Endodermal cell (in vitro differentiated cells): ENCODE results near the gene TCF12. TPM values are rescaled to one million over a fixed set of nuclear protein-coding genes. Genes with fewer than 3 reads are reported as not detected.
"Not testable (repeated sequence)": the region's sequence is repeated elsewhere in the genome, so short reads cannot be mapped to it uniquely, and the experiment has no call there.

Source experiments
- DNase-seq: peaks from one replicate; pipeline ENCODE4 v3.0.0-alpha.2; 2017
- H3K27ac ChIP-seq: 2 replicates; pipeline ENCODE4 v1.5.1; 2013; ENCODE audit warnings: mild to moderate bottlenecking, low read depth, low read length, moderate library complexity
- H3K27me3 ChIP-seq: 2 replicates; pipeline ENCODE4 v1.6.1; 2013; ENCODE audit warnings: mild to moderate bottlenecking, low read length, moderate library complexity; ENCODE audit not compliant: insufficient read depth, control insufficient read depth, poor library complexity, severe bottlenecking
- H3K36me3 ChIP-seq: 2 replicates; pipeline ENCODE4 v1.7.0; 2013; ENCODE audit warnings: mild to moderate bottlenecking, low read length, moderate library complexity; ENCODE audit not compliant: control insufficient read depth, insufficient read depth
- H3K4me1 ChIP-seq: one replicate; pipeline ENCODE4 v1.7.0; 2013; ENCODE audit warnings: low read length; ENCODE audit not compliant: control insufficient read depth, insufficient read depth
- H3K4me3 ChIP-seq: 2 replicates; pipeline ENCODE4 v1.5.1; 2013; ENCODE audit warnings: mild to moderate bottlenecking, low read length, moderate library complexity
- H3K9ac ChIP-seq: 2 replicates; pipeline ENCODE4 v1.6.1; 2013; ENCODE audit warnings: mild to moderate bottlenecking, low read length, moderate library complexity; ENCODE audit not compliant: poor library complexity, severe bottlenecking; ENCODE audit errors: extremely low read depth
- H3K9me3 ChIP-seq: 2 replicates; pipeline ENCODE4 v1.6.1; 2013; ENCODE audit warnings: mild to moderate bottlenecking, low read length, moderate library complexity; ENCODE audit not compliant: control insufficient read depth
- H3K27ac Mint-ChIP-seq: 2 replicates; pipeline ENCODE4 v1.8.0; 2020; ENCODE audit warnings: mixed read lengths
- H3K27me3 Mint-ChIP-seq: 2 replicates; pipeline ENCODE4 v1.8.0; 2021; ENCODE audit warnings: mild to moderate bottlenecking, mixed read lengths; ENCODE audit not compliant: insufficient read depth
- H3K36me3 Mint-ChIP-seq: 2 replicates; pipeline ENCODE4 v1.8.0; 2020; ENCODE audit warnings: low read depth, mixed read lengths
- H3K4me1 Mint-ChIP-seq: 2 replicates; pipeline ENCODE4 v1.8.0; 2020; ENCODE audit warnings: mixed read lengths
- H3K4me3 Mint-ChIP-seq: 2 replicates; pipeline ENCODE4 v1.8.0; 2020; ENCODE audit warnings: mild to moderate bottlenecking, moderate library complexity, mixed read lengths
- H3K9me3 Mint-ChIP-seq: 2 replicates; pipeline ENCODE4 v1.8.0; 2020; ENCODE audit warnings: mild to moderate bottlenecking, mixed read lengths
- CTCF ChIP-seq: fragments of 200-600 bp; sonication (generic); conservative IDR thresholded peaks from 2 replicates; pipeline ENCODE4 v1.5.0; 2021; ENCODE audit warnings: antibody characterized with exemption, mild to moderate bottlenecking
- WGBS, 2 experiments: methylation state at CpG; one replicate each; pipeline versions ENCODE4 v1.1.5 to v1.1.7; 2013; ENCODE audit warnings: missing lambda C conversion rate in 2 of 2, mixed read lengths in 1 of 2; ENCODE audit not compliant: insufficient coverage in 1 of 2, insufficient read length in 1 of 2; 5-methylcytosine and 5-hydroxymethylcytosine counted together
- total RNA-seq, 2 donors: library from RNA; stranded (reverse); fragmentation: NEBNext Ultra II Directional in 1 of 2; extraction: Animal tissue kit (Norgen Biotek cat#: 25700) in 1 of 2; gene quantifications; 2 replicates in 1 of 2; 3 replicates in 1 of 2; pipeline ENCODE4 v1.2.1, GENCODE V29; 2021

TCF12 gene
- total RNA-seq, 2 donors from 2014 or later = 103 to 121 TPM

- Mint-ChIP-seq H3K27me3 (no peaks in the 10 kb centered on the region), H3K4me1 (peaks cover 33% of the 10 kb centered on the region), H3K4me3 (no peak overlapping the region), H3K9me3 (peaks cover 3% of the 10 kb centered on the region), H3K27ac (no peak overlapping the region), H3K36me3 (peaks cover 39% of the 10 kb centered on the region)
- Histone ChIP-seq H3K4me3 (no peak overlapping the region), H3K36me3 (peaks cover 53% of the 10 kb centered on the region), H3K9ac (no peak overlapping the region), H3K27me3 (no peaks in the 10 kb centered on the region), H3K4me1 (peaks cover 8% of the 10 kb centered on the region), H3K9me3 (peaks cover 11% of the 10 kb centered on the region), H3K27ac (no peak overlapping the region)
- no peak for DNase-seq
- TF ChIP-seq CTCF = no peak
- WGBS, 2 experiments = 83% methylated on average over 1 of the region's 2 CpGs; no CpG with 5 or more reads in 1 of the 2 experiments
Observed at GRCh38 chr15:56930669-56931313, 12.3 kb downstream of the TCF12 start.

- Histone ChIP-seq H3K9ac (no peak overlapping the region), H3K9me3 (peaks cover 11% of the 10 kb centered on the region), H3K27me3 (no peaks in the 10 kb centered on the region), H3K36me3 (peaks cover 51% of the 10 kb centered on the region), H3K4me3 (no peak overlapping the region), H3K27ac (no peak overlapping the region), H3K4me1 (peaks cover 8% of the 10 kb centered on the region)
- no peaks in the 10 kb centered on the region for H3K27me3 Mint-ChIP-seq
- peaks cover 11% of the 10 kb centered on the region for H3K9me3 Mint-ChIP-seq
- 100% methylated on average over 1 of the region's 1 CpG for WGBS, 2 experiments
- peaks cover 26% of the 10 kb centered on the region for H3K4me1 Mint-ChIP-seq
- DNase-seq = no peak
- TF ChIP-seq CTCF = no peak
- H3K36me3 Mint-ChIP-seq = peaks cover 47% of the 10 kb centered on the region
- no peak overlapping the region for H3K27ac Mint-ChIP-seq
- no peak overlapping the region for H3K4me3 Mint-ChIP-seq
Observed at GRCh38 chr15:56931639-56932508, 13.4 kb downstream of the TCF12 start.

- H3K9ac ChIP-seq, H3K27ac Mint-ChIP-seq, DNase-seq, H3K4me1 ChIP-seq, H3K4me3 ChIP-seq, H3K27me3 Mint-ChIP-seq, H3K27ac ChIP-seq, H3K27me3 ChIP-seq, H3K4me3 Mint-ChIP-seq: not testable (repeated sequence)
- Mint-ChIP-seq H3K36me3 (peaks cover 51% of the 10 kb centered on the region), H3K4me1 (peaks cover 26% of the 10 kb centered on the region), H3K9me3 (peaks cover 11% of the 10 kb centered on the region)
- WGBS, 2 experiments = 91 to 100% methylated on average over 1 to 3 of the region's 4 CpGs
- Histone ChIP-seq H3K36me3 (peaks cover 47% of the 10 kb centered on the region), H3K9me3 (peaks cover 11% of the 10 kb centered on the region)
Observed at GRCh38 chr15:56932509-56932868, 14.0 kb downstream of the TCF12 start.
